ENCODE data around the gene GREM1.

DNA sequence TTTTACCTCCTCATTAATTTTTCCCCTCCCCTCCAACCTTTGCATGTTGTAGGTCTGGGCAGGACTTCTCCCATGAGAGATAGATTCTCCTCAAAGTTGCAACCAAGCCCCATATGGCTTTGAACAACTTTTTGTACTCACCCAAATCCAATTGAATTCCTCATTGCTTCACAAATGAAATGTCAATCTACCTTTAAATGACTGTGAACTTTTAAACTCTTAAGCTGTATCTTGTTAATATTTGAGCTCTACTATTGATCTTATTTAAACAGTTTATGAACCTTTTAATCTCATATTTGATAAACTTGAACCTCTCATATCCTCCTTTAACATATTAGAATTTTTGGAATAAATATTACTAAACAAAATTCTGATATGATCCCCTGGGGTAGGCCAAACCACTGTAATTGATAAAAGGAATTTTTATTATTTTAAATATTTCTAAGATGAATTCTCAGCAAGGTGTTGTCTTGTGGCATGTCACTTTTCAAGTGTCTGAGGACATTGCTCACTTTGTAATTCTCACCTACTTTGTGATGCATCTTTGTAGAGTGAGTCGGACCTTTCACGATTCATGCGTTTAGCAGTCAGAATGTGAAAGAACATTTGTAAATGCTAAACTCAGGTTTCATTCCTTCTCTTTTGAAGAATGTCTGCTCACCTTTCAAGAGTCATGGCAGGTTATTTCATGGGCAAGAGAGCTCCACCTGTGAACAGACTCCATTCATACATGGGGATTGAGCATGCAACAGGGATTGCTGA lies 23.4 kb upstream of the GREM1 start:
- no peak for TF ChIP-seq POLR2A (IDR thresholded peaks at IDR 0.05)
- TF ChIP-seq, protein P1, sequence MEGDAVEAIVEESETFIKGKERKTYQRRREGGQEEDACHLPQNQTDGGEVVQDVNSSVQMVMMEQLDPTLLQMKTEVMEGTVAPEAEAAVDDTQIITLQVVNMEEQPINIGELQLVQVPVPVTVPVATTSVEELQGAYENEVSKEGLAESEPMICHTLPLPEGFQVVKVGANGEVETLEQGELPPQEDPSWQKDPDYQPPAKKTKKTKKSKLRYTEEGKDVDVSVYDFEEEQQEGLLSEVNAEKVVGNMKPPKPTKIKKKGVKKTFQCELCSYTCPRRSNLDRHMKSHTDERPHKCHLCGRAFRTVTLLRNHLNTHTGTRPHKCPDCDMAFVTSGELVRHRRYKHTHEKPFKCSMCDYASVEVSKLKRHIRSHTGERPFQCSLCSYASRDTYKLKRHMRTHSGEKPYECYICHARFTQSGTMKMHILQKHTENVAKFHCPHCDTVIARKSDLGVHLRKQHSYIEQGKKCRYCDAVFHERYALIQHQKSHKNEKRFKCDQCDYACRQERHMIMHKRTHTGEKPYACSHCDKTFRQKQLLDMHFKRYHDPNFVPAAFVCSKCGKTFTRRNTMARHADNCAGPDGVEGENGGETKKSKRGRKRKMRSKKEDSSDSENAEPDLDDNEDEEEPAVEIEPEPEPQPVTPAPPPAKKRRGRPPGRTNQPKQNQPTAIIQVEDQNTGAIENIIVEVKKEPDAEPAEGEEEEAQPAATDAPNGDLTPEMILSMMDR (IDR thresholded peaks at IDR 0.05 in 4 of 5, conservative IDR thresholded peaks at IDR 0.05 in 1 of 5), result no peak
